Trophoblast cell (in vitro differentiated cells and primary cell): ENCODE measurements around the gene CRYBG2.

Source experiments
- DNase-seq, 2 donors: peaks; one replicate each; pipeline ENCODE4 v3.0.0-alpha.2; 2016
- H2AFZ ChIP-seq: 2 replicates; pipeline ENCODE4 v1.6.1; 2013; ENCODE audit warnings: low read length, moderate library complexity, mild to moderate bottlenecking; ENCODE audit not compliant: insufficient read depth, poor library complexity
- H2AK5ac ChIP-seq: 2 replicates; pipeline ENCODE4 v1.6.1; 2013; ENCODE audit warnings: mild to moderate bottlenecking, low read length
- H2BK120ac ChIP-seq: 2 replicates; pipeline ENCODE4 v1.6.1; 2013; ENCODE audit warnings: low read length, mild to moderate bottlenecking, moderate library complexity; ENCODE audit not compliant: insufficient read depth, poor library complexity
- H2BK12ac ChIP-seq: 2 replicates; pipeline ENCODE4 v1.6.1; 2013; ENCODE audit warnings: mild to moderate bottlenecking, low read length, moderate library complexity
- H2BK5ac ChIP-seq: 2 replicates; pipeline ENCODE4 v1.6.1; 2013; ENCODE audit warnings: low read length, low read depth, moderate library complexity, mild to moderate bottlenecking; ENCODE audit not compliant: poor library complexity
- H3K14ac ChIP-seq: 2 replicates; pipeline ENCODE4 v1.6.1; 2013; ENCODE audit warnings: mild to moderate bottlenecking, low read length
- H3K18ac ChIP-seq: 2 replicates; pipeline ENCODE4 v1.6.1; 2013; ENCODE audit warnings: mild to moderate bottlenecking, low read length
- H3K23ac ChIP-seq: 2 replicates; pipeline ENCODE4 v1.6.1; 2013; ENCODE audit warnings: low read length
- H3K27ac ChIP-seq: 2 replicates; pipeline ENCODE4 v1.5.1; 2013; ENCODE audit warnings: low read depth, mild to moderate bottlenecking, inconsistent platforms, low read length, moderate library complexity
- H3K27me3 ChIP-seq: 2 replicates; pipeline ENCODE4 v1.6.1; 2013; ENCODE audit warnings: inconsistent platforms, mild to moderate bottlenecking, low read length, moderate library complexity; ENCODE audit not compliant: insufficient read depth
- H3K36me3 ChIP-seq, 2 experiments: 1 replicate in 1 of 2; 2 replicates in 1 of 2; pipeline ENCODE4 v1.6.1; 2013; ENCODE audit warnings: low read length in 2 of 2, mild to moderate bottlenecking in 2 of 2, moderate library complexity in 1 of 2; ENCODE audit not compliant: insufficient read depth in 2 of 2, control insufficient read depth in 1 of 2
- H3K4ac ChIP-seq: 2 replicates; pipeline ENCODE4 v1.6.1; 2013; ENCODE audit warnings: low read depth, mild to moderate bottlenecking, low read length, moderate library complexity
- H3K4me1 ChIP-seq, 2 experiments: 1 replicate in 1 of 2; 2 replicates in 1 of 2; pipeline ENCODE4 v1.6.1; 2013; ENCODE audit warnings: low read length in 2 of 2, mild to moderate bottlenecking in 2 of 2, moderate library complexity in 1 of 2; ENCODE audit not compliant: insufficient read depth in 2 of 2, control insufficient read depth in 1 of 2
- H3K4me2 ChIP-seq: 2 replicates; pipeline ENCODE4 v1.6.1; 2013; ENCODE audit warnings: inconsistent platforms, mild to moderate bottlenecking, low read length, moderate library complexity
- H3K4me3 ChIP-seq: 2 replicates; pipeline ENCODE4 v1.5.1; 2013; ENCODE audit warnings: mild to moderate bottlenecking, low read depth, low read length, inconsistent platforms
- H3K79me1 ChIP-seq: one replicate; pipeline ENCODE4 v1.6.1; 2013; ENCODE audit warnings: low read length
- H3K79me2 ChIP-seq: 2 replicates; pipeline ENCODE4 v1.6.1; 2013; ENCODE audit warnings: low read length, mild to moderate bottlenecking; ENCODE audit not compliant: control insufficient read depth, insufficient read depth, poor library complexity
- H3K9ac ChIP-seq: 2 replicates; pipeline ENCODE4 v1.6.1; 2013; ENCODE audit warnings: mild to moderate bottlenecking, low read length
- H3K9me3 ChIP-seq: 2 replicates; pipeline ENCODE4 v1.6.1; 2013; ENCODE audit warnings: low read depth, mild to moderate bottlenecking, control low read depth, inconsistent platforms, low read length; ENCODE audit not compliant: insufficient read depth
- H4K12ac ChIP-seq: 2 replicates; pipeline ENCODE4 v1.6.1; 2013; ENCODE audit warnings: low read depth, mild to moderate bottlenecking, low read length, moderate library complexity
- H4K8ac ChIP-seq: 2 replicates; pipeline ENCODE4 v1.6.1; 2013; ENCODE audit warnings: low read depth, mild to moderate bottlenecking, low read length, moderate library complexity
- H4K91ac ChIP-seq: one replicate; pipeline ENCODE4 v1.6.1; 2013; ENCODE audit warnings: low read depth, mild to moderate bottlenecking, low read length, moderate library complexity
- WGBS: extraction: QIAGEN DNeasy Blood & Tissue Kit; methylation state at CpG from one replicate; pipeline ENCODE4 v1.1.7; 2013; ENCODE audit warnings: missing lambda C conversion rate; ENCODE audit not compliant: insufficient read length, insufficient coverage; ENCODE audit errors: extremely low coverage; 5-methylcytosine and 5-hydroxymethylcytosine counted together

CRYBG2 gene

DNA sequence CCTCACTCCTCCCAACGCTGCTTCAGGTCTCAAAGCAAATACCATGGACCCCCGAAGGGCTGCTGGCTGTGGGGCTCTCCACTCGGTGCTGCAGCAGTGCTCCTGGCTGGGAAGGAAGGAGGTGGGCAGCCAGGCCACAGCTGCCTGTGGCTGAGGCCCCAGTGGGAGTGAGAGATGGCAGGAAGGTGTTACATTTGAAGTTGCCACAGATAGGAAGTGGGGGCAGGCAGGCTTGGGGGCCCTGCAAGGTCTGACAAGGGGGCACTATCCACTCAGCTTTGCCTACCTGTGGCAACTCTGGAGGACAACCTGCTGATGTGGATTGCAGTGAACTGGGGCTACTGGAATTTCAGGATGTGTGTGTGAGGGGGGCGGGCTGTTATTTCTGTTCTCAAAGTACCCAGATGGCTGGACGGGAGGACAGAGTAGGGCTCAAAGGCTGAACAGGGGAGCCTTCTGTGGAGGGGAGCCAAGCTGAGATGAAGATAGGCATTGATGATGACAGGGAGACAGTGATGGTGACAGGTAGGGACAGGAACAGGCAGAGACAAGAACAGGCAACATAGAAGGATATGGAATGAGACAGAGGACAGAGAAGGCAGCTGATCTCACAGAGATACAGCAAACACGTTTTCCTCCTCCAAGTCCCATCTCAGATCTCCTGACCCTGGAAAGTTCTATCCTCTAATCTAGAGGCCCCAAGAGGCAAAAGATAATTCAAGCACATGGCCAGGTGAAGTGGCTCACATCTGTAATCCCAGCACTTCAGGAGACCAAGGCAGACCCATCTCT, 16.9 kb upstream of the CRYBG2 start:
- Histone ChIP-seq H3K14ac (no peak overlapping the region), H3K27ac (no peak overlapping the region), H3K23ac (no peak overlapping the region), H3K27me3 (no peaks in the 10 kb centered on the region), H3K4me1 (peaks cover 2 to 3% of the 10 kb centered on the region in 2 experiments), H3K36me3 (no peaks in the 10 kb centered on the region), H4K12ac (no peak overlapping the region), H3K18ac (no peak overlapping the region), H3K79me1 (no peaks in the 10 kb centered on the region), H2AFZ (no peak overlapping the region), H2BK12ac (no peak overlapping the region), H2BK120ac (no peak overlapping the region), H3K4ac (no peak overlapping the region), H3K9me3 (peaks cover 2% of the 10 kb centered on the region), H2AK5ac (no peak overlapping the region), H3K79me2 (no peaks in the 10 kb centered on the region), H3K9ac (no peak overlapping the region), H4K8ac (no peak overlapping the region), H2BK5ac (no peak overlapping the region), H3K4me3 (no peak overlapping the region), H4K91ac (no peak overlapping the region), H3K4me2 (no peak overlapping the region)
- WGBS: no CpG with 5 or more reads among the region's 6 CpGs
- no peak for DNase-seq

DNA sequence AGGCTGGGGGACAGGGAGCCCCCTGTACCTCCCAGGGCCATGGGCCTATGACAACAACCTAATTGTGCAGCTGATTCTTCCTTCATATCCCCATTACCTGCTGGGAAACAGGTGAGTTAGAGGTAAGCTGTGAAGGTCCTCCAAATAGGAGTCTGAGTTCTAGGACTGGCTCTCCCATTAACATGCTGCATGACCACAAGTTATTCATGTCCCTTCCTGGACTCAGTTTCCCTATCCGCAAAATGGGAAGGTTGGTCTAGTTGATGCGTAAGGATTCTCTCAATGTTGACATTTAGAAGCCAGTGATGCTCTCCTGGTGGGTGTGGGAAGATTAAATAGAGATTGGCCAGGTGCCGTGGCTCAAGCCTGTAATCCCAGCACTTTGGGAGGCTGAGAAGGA, 14.6 kb upstream of the CRYBG2 start:
- no CpG with 5 or more reads among the region's 3 CpGs for WGBS
- Histone ChIP-seq H3K4me3 (no peak overlapping the region), H2BK5ac (no peak overlapping the region), H3K18ac (no peak overlapping the region), H3K4me2 (no peak overlapping the region), H2AFZ (no peak overlapping the region), H3K4me1 (no peaks in the 10 kb centered on the region), H3K4ac (no peak overlapping the region), H3K23ac (no peak overlapping the region), H3K27me3 (no peaks in the 10 kb centered on the region), H2BK120ac (no peak overlapping the region), H3K14ac (no peak overlapping the region), H3K79me2 (no peaks in the 10 kb centered on the region), H4K8ac (no peak overlapping the region), H3K36me3 (no peaks in the 10 kb centered on the region), H3K79me1 (no peaks in the 10 kb centered on the region), H4K12ac (no peak overlapping the region), H3K27ac (no peak overlapping the region), H3K9ac (no peak overlapping the region), H2BK12ac (no peak overlapping the region), H3K9me3 (peaks cover 2% of the 10 kb centered on the region), H2AK5ac (no peak overlapping the region), H4K91ac (no peak overlapping the region)
- DNase-seq: no peak

DNA sequence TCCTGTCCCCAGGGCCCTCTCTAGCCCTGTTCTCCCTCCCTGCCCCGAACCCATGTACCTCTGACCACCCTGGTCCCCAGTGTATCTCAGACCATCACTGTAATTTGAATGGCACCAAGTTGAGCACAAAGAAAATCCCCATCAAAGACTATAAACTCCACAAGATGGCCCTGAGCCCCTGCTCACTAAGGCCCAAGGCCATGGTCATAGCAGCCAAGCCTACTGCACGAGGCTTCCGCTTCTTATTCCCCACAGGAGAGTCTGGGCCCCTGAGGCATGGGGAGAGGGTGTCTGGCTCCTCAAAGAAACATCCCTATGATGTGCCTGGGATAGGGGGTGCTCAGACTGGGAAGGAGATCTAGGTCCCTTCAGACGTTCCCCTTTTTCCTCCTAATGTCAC, 14.1 kb upstream of the CRYBG2 start:
- no peak overlapping the region for H2AK5ac ChIP-seq
- H2BK120ac ChIP-seq: no peak overlapping the region

DNA sequence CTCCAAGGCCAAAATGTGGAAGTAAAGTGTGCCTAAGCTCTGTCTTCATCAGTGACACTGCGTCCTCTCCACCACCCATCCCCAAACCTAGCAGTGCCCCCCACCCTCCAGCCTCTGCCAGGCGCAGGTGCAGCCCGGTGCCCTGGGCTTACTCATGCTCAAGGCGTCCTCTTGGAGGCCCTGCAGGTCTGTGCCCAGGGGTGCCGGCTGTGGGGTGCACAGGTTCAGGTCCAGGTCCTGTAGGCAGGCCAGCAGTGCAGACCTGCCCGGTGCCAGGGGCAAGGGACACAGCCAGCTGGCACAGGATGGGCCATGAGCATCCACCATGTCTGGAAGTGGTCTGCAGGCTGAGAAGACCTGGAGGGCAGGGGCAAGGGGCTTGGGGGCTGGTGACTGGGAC, 13.5 kb upstream of the CRYBG2 start:
- Histone ChIP-seq H3K27ac (no peak overlapping the region), H3K36me3 (no peaks in the 10 kb centered on the region), H3K9me3 (peaks cover 4% of the 10 kb centered on the region), H2BK5ac (no peak overlapping the region), H3K79me2 (no peaks in the 10 kb centered on the region), H3K14ac (no peak overlapping the region), H3K27me3 (no peaks in the 10 kb centered on the region), H3K18ac (no peak overlapping the region), H3K4ac (no peak overlapping the region), H4K12ac (no peak overlapping the region), H2BK120ac (no peak overlapping the region), H3K9ac (no peak overlapping the region), H3K23ac (no peak overlapping the region), H3K79me1 (no peaks in the 10 kb centered on the region), H2AFZ (no peak overlapping the region), H2AK5ac (no peak overlapping the region), H3K4me1 (no peaks in the 10 kb centered on the region), H3K4me3 (no peak overlapping the region), H2BK12ac (no peak overlapping the region), H3K4me2 (no peak overlapping the region), H4K91ac (no peak overlapping the region), H4K8ac (no peak overlapping the region)
- WGBS: no CpG with 5 or more reads among the region's 6 CpGs
- no peak for DNase-seq

More for the DNA sequence above, 14.1 kb upstream of the CRYBG2 start:
- no peak overlapping the region for H3K18ac ChIP-seq
- no peaks in the 10 kb centered on the region for H3K27me3 ChIP-seq
- no peak overlapping the region for H2AFZ ChIP-seq
- H3K9ac ChIP-seq: no peak overlapping the region
- no CpG with 5 or more reads among the region's 4 CpGs for WGBS
- no peak overlapping the region for H2BK5ac ChIP-seq
- H4K8ac ChIP-seq: no peak overlapping the region
- no peak overlapping the region for H3K4ac ChIP-seq
- no peaks in the 10 kb centered on the region for H3K79me2 ChIP-seq
- H3K9me3 ChIP-seq: peaks cover 2% of the 10 kb centered on the region
- DNase-seq: no peak
- no peaks in the 10 kb centered on the region for H3K4me1 ChIP-seq
- no peaks in the 10 kb centered on the region for H3K79me1 ChIP-seq
- H3K14ac ChIP-seq: no peak overlapping the region
- H3K4me2 ChIP-seq: no peak overlapping the region
- no peak overlapping the region for H3K27ac ChIP-seq
- H4K12ac ChIP-seq: no peak overlapping the region
- H3K23ac ChIP-seq: no peak overlapping the region
- no peak overlapping the region for H3K4me3 ChIP-seq
- H3K36me3 ChIP-seq: no peaks in the 10 kb centered on the region
- no peak overlapping the region for H2BK12ac ChIP-seq
- H4K91ac ChIP-seq: no peak overlapping the region
